WI38 (cell line): ENCODE results near the gene PGAP6.
"Not testable (repeated sequence)": the region's sequence is repeated elsewhere in the genome, so short reads cannot be mapped to it uniquely, and the experiment has no call there.

ENCODE experiments used
- H3K4me3 ChIP-seq: 2 replicates; pipeline ENCODE4 v1.5.1; 2011; ENCODE audit warnings: low read depth, mild to moderate bottlenecking, control low read depth, low read length
- TF ChIP-seq, protein P1 (sequence below): IDR thresholded peaks from 2 replicates; pipeline ENCODE4 v1.5.1; 2012; ENCODE audit warnings: low read depth, mild to moderate bottlenecking, control low read depth, low read length

The PGAP6 gene

GRCh38 chr16:381012-381788 lies 578 bp downstream of the PGAP6 start:
- TF ChIP-seq, protein P1, sequence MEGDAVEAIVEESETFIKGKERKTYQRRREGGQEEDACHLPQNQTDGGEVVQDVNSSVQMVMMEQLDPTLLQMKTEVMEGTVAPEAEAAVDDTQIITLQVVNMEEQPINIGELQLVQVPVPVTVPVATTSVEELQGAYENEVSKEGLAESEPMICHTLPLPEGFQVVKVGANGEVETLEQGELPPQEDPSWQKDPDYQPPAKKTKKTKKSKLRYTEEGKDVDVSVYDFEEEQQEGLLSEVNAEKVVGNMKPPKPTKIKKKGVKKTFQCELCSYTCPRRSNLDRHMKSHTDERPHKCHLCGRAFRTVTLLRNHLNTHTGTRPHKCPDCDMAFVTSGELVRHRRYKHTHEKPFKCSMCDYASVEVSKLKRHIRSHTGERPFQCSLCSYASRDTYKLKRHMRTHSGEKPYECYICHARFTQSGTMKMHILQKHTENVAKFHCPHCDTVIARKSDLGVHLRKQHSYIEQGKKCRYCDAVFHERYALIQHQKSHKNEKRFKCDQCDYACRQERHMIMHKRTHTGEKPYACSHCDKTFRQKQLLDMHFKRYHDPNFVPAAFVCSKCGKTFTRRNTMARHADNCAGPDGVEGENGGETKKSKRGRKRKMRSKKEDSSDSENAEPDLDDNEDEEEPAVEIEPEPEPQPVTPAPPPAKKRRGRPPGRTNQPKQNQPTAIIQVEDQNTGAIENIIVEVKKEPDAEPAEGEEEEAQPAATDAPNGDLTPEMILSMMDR, result no peak
- peak overlapping the region; percentile 81 for H3K4me3 ChIP-seq

- TF ChIP-seq, protein P1, result no peak
- H3K4me3 ChIP-seq, result peak overlapping the region; percentile 81
Observed at GRCh38 chr16:380762-381011, 1.1 kb downstream of the PGAP6 start.

GRCh38 chr16:379961-380761 lies 1.6 kb downstream of the PGAP6 start:
- H3K4me3 ChIP-seq, result peak overlapping the region; percentile 81
- TF ChIP-seq, protein P1, result no peak

GRCh38 chr16:379183-379960 lies 2.4 kb downstream of the PGAP6 start:
- no peak overlapping the region for H3K4me3 ChIP-seq
- TF ChIP-seq, protein P1, result no peak

- H3K4me3 ChIP-seq, result no peak overlapping the region
- TF ChIP-seq, protein P1, result no peak
Observed at GRCh38 chr16:378821-379182, 3.0 kb downstream of the PGAP6 start.

- H3K4me3 ChIP-seq, result not testable (repeated sequence)
Observed at GRCh38 chr16:378113-378820, 3.5 kb downstream of the PGAP6 start.

DNA sequence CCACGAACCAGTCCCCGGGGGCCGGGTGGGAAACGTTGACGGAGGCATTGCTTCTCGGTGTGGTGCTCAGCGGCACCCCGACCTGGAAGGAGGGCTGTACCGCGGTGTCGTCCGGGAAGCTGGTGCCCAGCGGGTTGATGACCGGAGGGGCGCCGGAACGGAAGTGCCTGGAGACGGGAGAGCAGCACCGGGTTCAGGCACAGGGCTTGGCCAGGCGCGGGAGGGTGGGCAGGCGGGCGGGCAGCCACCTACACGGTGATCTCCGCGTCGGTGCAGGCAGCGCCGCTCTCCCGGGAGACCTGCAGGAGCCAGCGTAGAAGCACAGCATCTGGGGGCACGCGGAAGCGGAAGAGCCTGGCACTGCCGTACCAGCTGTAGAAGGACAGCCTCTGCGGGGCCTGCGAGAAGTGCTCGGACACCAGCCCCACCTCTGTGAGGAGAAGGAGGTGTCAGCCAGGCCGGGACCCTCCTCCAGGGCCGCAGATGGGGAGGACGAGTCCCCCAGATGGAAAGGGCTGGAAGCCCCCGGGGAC lies 4.3 kb downstream of the PGAP6 start:
- TF ChIP-seq, protein P1, result no peak
- H3K4me3 ChIP-seq, result no peak overlapping the region
